GM19468 (cell line): ENCODE data around the gene COPS9.

ENCODE experiments used
- ATAC-seq: cut with Tn5 transposase; IDR thresholded peaks from one replicate; pipeline ENCODE4 v1.9.1; 2021; ENCODE audit warnings: mild to moderate bottlenecking, moderate library complexity, moderate number of reproducible peaks; ENCODE audit not compliant: unreplicated experiment; ENCODE audit errors: extremely low read depth

Gene COPS9

DNA sequence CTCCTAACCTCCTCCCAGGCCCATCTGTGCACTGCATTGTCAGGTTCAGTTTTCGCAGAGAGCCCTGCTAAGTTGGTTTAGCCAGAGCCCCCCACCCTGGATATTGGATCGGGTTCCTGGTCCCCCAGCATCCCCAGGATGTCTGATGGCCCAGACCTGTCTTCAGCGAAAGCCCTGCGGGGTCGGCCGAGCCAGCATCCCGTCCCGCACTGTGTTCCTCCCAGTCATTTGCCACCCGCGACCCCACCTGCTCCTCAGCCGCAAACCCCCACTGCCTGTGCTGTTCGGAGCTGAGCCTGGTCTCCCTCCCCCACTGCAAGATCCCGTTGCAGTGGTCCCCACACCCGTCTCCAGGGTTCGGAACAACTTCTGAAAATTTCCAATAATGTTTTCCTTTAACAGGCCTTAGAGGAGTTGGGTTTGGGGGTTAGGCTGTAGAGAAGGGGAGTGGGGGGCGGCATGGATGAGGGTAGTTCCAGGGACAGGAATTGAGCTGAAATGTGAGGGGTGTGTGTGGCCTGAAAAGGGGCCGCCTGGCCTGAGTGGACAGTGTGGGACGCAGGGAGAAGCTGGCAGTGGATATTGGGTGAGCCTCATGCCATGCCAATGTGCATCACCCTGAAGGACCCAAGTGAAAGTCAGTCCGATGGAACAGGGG lies 1.6 kb upstream of the COPS9 start:
- ATAC-seq = no peak

DNA sequence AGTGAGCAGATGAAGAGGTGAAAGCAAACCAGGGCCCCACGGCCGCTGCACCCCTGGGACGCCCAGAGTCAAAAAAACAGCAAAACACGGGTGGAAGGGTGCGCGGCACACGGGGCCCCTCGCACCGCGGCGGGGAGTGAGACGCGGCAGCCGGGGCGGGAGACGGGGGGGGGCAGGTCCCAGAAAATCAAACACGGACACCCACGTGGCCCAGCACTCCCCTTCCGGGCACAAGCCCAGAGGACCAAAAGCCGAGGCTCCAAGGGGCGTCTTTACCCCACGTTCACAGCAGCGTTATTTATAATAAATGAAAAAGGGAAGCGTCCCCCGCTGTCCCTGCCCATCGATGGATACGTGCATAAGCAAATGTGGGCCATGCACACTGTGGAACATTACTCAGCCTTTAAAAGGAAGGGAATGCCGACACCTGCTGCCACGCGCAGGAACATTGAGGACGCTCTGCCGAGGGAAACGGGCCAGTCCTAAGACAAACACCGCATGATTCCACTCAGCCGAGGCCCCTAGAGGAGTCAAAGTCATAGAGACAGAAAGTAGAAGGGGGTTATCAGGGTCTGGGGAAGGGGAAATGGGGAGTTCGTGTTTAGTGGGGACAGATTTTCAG lies 677 bp upstream of the COPS9 start:
- no peak for ATAC-seq

DNA sequence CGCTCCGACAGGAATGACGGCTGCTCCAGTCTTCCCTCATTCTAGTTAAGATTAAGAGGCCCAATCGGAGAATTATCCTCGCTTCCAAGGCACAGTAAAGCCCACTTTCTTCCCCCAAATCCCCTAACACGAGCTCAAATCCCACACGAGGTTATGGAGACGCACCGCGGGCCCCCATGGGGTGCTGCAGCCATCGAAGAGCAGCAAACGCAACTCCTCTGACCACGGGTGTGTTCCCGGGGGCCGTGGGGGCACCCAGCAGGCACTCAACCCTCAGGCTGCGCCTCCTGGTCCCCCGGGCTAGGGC lies 446 bp downstream of the COPS9 start:
- ATAC-seq = no peak

DNA sequence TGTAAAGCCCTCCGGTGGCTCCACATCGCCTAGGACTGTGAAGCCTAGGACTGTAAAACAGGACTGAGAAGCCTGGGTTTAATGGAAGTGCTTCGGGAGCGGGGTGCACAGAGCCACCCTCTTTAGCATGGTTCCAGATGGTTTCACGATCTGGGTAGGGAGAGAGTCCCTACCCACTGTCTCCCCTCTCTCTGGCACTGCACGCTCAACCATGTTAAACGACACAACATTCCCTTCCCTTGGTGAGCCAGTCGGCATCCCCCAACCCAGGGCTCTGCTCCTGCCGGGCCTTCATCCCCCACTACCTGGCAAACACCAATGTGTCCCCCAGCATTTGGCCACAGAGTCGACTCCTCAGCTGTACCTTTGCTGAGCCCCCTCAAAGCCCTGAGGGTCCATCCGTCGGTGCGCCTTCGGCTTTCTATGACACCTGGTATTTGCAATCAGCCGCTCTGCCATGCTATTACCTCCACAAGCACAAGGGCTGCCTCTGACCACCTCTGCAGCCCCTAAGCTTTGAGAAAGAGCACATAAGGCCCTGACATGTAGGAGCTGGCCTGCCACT lies 1.1 kb downstream of the COPS9 start:
- no peak for ATAC-seq

DNA sequence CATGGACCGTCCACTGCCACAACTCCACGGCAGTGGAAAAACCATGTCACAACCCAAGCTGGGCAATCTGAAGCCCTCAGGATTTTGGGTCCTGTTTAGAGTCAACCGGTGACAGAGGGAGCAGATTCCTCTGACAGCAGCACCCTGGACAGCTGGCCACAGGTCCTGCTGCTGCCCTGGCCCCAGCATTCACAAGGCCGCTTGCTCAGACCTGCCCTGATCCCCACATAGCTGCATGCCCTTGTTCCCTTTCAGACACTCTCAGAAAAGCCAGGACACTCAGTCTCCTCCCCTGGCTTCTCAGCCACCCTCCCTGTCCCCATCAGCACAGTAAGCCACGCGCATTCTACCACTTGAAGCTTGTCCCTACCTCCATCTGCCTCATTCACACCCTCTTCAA lies 1.6 kb downstream of the COPS9 start:
- no peak for ATAC-seq

DNA sequence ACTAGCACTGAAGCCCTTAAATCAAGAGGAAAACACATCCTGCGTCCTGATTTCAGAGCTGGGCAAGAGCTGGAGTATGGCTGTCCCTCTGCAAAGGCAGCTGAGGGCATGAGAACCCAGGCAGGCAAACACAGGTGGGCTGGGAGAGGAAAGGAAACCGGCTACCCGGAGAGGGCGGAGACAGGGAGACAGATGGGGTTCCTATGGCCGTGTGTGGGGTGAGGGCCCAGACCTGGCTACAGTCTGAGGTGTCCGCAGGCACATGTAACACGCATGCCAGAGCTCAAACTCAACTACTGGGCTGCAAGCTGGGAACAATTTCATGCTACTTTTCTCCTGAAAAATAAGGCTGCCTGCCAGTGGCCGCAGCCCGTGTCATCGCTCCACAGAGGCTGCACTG lies 2.7 kb downstream of the COPS9 start:
- ATAC-seq = no peak

DNA sequence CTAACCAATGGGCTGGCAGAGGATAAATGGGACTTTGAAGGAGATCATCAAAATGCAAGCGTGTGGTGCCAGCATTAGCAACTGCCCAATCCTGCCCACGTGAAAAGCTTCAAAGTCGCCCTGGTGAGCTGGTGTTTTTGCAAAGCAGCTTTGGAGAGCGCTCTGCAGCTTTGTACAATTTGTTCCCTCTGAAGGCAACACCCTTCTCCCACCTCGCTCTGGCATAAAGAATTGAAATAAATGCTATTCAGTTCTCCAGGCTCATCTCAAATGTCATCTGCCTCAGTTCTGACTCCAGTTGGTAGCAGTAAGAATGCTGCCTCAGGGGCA lies 3.5 kb downstream of the COPS9 start:
- ATAC-seq = no peak

DNA sequence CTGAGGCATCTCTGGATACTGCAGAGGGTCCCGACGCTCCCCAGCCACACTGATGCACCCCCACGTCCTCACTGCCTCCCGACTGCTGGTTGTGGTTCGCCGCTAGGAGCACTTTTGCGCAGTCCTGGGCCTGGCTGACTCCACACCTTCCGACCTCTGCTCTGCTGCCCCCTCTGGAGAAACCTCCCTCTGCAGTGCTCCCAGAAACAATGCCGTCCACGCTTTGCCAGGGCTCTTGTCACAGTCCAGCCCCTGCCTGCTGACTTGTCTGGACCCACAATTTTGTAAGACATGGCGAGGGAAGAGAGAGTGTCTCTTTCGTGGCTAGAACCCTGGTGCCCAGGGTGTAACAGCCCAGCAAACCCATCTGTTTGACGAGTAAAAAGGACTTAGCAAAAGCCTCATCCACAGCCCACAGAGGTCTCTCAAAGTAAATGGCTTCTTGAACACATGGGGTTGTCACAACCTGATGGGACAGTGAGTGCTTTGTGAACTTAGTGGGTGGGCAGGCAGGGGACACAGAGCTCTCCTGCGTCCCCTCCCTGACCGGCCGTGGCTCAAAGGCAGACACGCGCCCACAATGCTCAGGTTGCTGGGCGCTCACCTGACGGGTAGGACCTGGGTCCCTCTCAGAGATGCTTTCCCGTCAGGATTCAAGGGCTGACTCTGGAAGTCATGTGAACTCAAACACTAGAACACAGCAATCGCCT lies 4.0 kb downstream of the COPS9 start:
- no peak for ATAC-seq

DNA sequence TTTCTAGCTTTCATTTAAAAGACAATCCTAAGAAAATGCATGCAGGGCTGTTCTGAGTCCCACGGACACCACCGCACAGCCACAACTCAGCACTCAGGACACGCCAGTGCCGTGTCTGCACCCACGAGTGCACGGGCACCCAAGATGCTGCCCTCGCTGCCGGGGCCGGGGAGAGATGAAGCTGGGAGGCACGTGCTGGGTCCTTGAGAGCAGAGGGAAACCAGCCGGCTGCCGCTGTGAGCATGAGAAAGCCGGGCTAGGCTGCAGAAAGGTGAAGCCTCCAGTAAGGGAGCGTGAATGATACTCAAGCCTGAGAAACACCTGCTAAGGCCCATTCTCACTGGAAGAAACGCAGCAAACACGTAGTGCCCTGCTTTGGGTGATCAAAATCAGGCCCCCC lies 4.8 kb downstream of the COPS9 start:
- ATAC-seq = no peak

DNA sequence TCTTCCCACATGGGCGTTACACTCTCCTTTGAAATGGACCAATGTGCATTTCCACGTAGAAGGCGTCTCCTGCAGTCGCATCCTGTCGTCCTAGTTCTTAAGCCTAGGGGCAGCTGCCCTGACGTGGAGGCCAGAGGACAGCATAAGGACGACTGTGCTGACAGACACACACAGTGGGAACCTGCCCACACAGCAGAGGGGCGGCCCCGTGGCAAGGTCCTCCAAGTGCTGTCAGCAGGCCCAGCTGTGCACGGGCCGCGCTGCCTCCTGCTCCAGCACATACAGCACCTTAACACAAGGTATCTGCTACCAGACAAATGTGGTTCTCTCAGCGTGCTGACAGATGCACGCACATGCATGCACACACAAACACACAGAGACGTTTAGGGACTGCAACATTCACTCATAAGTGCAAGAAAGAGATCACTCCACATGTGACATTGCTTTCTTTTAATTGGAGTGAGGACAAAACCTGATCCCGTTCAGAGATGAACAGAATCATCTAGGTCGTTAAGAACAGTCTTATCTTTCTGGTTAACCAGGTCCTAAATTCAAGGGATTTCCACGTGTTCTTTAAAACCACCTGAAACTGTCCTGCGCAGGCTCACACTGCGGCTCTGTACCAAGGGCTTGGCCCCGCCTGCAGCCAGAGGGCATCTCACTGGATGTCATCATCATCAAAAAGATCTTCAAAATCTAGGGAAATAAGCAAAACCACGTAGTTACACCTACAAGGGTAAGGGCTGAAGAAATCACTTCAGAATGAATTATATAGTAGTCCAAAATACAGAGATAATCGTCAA lies 5.5 kb downstream of the COPS9 start:
- no peak for ATAC-seq

DNA sequence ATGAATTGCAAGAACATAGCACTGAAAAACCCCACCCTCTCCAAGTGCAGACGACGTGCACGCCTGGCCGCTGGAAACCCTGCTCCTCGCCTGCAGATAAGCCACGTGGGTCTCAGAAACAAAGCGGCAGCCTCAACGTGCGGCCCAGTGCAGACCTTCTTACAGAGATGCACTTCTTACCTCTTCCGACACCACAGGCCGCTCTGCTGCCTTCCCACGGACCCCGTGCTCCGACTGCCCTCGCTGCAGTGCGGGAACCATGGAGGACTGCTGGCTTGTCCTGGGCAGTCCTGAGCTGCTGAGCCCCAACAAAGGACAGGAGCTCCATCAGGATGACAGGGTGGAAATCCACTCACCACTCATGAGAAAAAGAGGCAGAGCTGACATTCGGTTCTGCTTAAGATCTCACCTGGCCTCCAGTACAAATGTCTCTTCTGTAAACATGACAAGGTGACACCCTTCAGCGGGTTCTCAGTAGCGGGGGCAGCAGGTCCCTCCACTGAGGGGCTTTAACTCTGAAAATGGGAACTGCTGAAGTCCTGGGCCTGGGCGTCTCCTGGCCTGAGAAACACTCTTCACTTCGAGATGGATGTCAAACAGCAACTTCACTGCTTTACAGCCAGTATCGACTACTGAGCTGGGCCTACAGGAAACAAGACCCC lies 6.2 kb downstream of the COPS9 start:
- ATAC-seq = no peak

DNA sequence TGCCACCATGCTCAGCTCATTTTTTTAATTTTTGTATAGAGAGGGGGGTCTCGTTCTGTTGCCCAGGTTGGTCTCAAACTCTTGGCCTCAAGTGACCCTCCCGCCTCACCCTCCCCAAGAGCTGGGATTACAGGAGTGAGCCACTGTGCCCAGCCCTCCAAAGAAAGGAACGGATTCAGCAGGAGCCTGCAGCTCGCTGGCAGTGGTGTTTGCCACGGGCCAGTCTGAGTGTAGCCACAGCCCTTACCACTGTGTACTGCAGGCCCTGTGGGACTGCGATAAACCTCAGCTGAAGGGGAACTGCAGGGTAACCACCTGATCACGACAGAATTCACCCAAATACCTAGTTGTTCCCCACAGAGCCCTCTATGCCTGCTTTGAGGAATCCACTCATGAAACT lies 6.8 kb downstream of the COPS9 start:
- no peak for ATAC-seq

DNA sequence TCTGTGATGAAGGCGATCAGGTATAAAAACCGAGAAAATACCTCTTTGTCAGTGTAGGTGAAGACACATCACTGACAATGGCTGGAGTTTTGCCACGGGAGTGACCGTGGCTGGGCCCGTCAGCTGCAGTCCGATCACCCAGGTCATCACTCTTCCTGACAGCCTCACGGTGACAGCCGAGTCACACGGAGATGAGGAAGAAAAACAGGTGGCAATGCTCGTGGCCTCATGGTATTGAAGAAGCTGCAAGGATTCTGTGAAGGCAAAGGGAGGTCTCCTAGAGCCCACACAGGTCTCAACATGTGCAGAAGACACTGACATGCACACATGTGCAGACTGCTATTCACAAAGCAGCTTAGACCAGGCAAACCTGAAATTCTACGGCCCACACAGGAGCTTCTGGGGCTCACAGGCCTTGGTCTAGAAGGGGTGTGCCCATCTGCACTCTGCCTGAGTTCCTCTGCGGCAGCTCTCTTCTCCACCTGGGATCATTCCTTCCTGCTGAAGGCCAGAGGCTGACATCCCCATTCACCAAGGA lies 7.4 kb downstream of the COPS9 start:
- ATAC-seq = no peak

DNA sequence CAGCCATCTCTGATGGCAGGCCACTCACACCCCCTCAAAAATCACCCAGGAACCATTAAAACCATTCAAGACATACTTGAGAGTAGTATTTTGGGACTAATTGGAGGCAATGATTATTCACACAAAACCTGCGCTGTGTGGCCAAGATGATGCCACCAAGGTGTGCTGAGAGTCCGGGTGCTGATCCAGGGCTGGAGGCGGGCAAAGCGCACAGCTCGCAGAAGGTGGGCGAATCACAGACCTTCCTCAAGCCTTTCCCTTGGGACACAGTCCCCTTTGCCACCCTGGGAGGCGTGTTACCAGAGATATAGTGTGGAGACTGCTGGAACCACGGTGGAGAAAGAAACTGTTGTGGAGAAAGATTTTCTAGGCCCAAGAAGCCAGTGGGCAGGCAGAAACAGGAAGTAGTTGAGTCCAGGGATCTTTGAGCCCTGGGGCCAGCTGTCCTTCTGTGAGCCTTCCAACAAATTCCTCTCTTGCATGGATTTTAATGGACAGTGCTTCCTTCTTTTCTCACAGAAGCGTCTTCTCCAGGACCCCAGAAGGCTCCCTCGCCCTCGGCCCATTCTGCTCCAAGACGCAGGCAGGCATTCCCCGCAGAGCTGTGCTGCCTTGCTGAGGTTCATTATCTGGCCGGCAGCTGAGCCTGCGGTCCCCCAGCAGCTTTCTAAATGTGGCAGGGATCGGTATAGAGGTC lies 8.0 kb downstream of the COPS9 start:
- no peak for ATAC-seq

DNA sequence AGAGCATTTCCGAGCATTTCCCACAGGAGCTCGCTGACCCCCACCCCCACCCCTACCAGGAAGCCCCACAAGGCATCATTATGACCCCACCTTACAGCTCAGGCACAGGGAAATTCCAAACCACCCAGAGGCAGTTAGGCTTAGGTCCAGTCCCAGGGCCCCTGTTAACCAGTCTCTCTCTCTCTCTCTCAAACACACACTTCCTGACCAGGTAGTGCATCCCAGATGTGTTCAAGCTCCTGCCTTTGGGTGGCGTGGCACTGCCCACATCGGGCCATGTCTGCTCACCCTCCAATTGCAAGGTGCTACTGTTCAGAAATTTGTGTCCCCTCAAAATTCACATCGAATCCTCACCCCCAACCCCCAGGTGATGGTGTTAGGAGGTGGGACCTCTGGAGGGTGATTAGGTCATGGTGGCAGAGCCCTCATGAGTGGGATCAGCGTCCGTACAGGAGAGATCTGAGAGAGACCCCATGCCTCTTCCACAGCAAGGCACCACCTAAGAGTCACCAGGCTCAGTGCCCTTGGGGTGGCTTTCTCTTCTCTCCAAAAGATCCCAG lies 8.8 kb downstream of the COPS9 start:
- no peak for ATAC-seq

DNA sequence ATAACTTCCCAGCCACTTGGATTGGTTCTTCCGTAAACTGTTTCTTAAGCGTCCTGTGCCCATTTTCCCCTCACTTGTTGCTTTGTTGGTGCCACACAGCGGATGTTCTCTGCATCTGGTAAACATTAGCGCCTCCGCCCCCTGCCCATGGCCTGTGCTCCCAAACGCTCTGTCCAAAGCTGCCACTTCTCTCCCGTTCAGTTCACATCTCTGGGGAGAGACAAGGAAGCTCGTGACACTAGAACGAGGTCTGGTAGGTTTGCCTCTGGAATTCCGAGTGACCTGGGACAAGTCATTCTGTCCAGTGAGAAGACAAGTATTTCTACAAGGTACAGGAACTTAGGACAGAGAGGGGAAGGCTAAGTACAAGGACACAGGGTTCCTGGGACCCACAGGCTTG lies 9.4 kb downstream of the COPS9 start:
- ATAC-seq = no peak

DNA sequence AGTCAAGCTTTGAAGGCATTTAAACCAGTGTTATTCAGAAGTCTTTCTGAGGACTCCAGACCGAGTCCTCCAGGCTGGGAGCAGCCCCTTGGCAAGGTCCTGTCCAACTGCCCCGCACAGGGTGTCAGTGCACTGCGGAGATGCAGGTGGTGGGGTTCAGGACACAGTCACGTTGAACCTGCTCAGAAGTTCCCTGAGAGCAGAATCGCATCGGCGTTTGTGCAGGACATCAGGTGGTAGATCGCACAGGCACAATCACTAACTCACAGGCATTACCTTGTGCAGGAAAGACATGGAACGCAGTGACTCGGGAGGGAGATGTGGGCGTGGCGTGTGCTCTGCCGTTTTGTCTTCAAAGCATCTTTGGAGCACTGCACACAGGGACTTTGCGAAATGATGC lies 10.4 kb downstream of the COPS9 start:
- no peak for ATAC-seq

DNA sequence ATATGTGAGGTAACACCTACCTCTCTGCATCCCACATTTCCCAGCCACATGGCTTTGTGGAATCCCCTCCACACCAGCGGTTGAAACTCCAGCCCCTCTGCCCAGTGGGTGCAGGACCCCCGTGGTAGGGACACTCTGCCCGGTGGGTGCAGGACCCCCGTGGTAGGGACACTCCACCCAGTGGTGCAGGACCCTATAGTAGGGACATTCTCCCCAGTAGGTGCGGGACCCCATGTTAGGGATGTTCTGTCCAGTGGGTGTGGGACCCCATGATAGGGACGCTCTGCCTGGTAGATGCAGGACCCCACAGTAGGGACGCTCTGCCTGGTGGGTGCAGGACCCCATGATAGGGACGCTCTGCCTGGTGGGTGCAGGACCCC lies 11.5 kb downstream of the COPS9 start:
- ATAC-seq = no peak
